Mesothelial cell of epicardium (in vitro differentiated cells): ENCODE results near the gene KCNQ1OT1. TPM values are rescaled to one million over a fixed set of nuclear protein-coding genes. Genes with fewer than 3 reads are reported as not detected.

Source experiments
- DNase-seq, 2 experiments: peaks; one replicate each; pipeline ENCODE4 v3.0.0; 2021; ENCODE audit warnings: low spot score in 2 of 2; ENCODE audit not compliant: unreplicated experiment in 2 of 2
- H3K27ac Mint-ChIP-seq: 2 replicates; pipeline ENCODE4 v1.8.0; 2021; ENCODE audit warnings: mixed read lengths
- H3K27me3 Mint-ChIP-seq: 2 replicates; pipeline ENCODE4 v1.8.0; 2021; ENCODE audit warnings: low read depth, mixed read lengths
- H3K36me3 Mint-ChIP-seq: 2 replicates; pipeline ENCODE4 v1.8.0; 2021; ENCODE audit warnings: mixed read lengths
- H3K4me1 Mint-ChIP-seq: 2 replicates; pipeline ENCODE4 v1.8.0; 2021; ENCODE audit warnings: mixed read lengths
- H3K4me3 Mint-ChIP-seq: 2 replicates; pipeline ENCODE4 v1.8.0; 2021; ENCODE audit warnings: mild to moderate bottlenecking, moderate library complexity, mixed read lengths
- H3K9me3 Mint-ChIP-seq: 2 replicates; pipeline ENCODE4 v1.8.0; 2021; ENCODE audit warnings: mixed read lengths
- total RNA-seq: library from RNA; stranded (reverse); gene quantifications from 3 replicates; pipeline ENCODE4 v1.2.1, GENCODE V29; 2021
- TF ChIP-seq, protein P1 (sequence below): fragments of 200-600 bp; sonication (generic); IDR thresholded peaks from one replicate; pipeline ENCODE4 v1.5.0; 2021; ENCODE audit warnings: antibody characterized with exemption; ENCODE audit not compliant: unreplicated experiment

KCNQ1OT1 gene
- total RNA-seq, 1 donor from 2014 or later, result 35.1 TPM

GRCh38 chr11:2566223-2567025 is 133.4 kb downstream of the KCNQ1OT1 start:
- Mint-ChIP-seq H3K4me1 (peaks cover 23% of the 10 kb centered on the region), H3K27me3 (no peaks in the 10 kb centered on the region), H3K9me3 (no peaks in the 10 kb centered on the region), H3K27ac (peak overlapping the region; percentile 25), H3K36me3 (no peaks in the 10 kb centered on the region), H3K4me3 (no peak overlapping the region)
- TF ChIP-seq, protein P1, sequence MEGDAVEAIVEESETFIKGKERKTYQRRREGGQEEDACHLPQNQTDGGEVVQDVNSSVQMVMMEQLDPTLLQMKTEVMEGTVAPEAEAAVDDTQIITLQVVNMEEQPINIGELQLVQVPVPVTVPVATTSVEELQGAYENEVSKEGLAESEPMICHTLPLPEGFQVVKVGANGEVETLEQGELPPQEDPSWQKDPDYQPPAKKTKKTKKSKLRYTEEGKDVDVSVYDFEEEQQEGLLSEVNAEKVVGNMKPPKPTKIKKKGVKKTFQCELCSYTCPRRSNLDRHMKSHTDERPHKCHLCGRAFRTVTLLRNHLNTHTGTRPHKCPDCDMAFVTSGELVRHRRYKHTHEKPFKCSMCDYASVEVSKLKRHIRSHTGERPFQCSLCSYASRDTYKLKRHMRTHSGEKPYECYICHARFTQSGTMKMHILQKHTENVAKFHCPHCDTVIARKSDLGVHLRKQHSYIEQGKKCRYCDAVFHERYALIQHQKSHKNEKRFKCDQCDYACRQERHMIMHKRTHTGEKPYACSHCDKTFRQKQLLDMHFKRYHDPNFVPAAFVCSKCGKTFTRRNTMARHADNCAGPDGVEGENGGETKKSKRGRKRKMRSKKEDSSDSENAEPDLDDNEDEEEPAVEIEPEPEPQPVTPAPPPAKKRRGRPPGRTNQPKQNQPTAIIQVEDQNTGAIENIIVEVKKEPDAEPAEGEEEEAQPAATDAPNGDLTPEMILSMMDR, result no peak
- peak in 1 of 2 experiments; percentile 14 for DNase-seq

DNA sequence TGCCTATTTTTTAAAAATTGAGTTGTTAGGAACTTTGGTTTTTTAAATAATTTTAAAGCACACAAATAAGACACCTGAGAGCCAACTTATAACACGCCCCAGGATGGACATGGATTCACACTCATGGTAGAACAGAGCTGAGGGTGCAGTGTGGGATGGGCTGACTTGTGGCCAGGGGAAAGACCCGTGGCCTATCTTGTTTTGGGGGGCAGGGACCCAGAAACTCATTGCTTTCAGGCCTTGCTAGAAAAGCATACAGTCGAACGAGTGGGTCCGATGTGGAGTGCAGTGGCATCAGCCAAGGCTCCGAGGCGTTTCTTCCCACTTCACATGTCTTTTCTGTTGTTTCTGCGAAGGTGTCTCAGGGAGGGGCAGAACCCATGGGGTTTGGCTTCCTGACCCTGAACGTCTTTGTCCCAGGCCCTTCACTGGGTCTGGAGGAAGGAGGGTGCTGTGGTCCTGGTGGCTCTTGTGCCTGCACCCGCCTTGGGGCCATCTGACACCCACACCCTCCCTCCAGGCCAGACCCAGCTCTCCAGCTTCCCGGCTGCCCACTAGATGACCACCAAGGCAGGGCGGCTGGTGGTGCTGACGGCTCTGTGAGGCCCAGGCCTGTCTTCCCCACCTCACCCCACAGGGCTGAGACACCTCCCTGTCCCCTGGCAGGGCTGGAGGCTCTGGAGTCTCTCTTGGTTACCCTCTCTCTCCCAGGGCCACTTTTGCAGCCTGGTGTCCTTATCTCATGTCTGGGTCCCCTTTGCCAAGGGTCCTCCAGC is 134.2 kb downstream of the KCNQ1OT1 start:
- H3K27me3 Mint-ChIP-seq, result no peaks in the 10 kb centered on the region
- H3K27ac Mint-ChIP-seq, result no peak overlapping the region
- H3K9me3 Mint-ChIP-seq, result no peaks in the 10 kb centered on the region
- H3K4me1 Mint-ChIP-seq, result peaks cover 23% of the 10 kb centered on the region
- no peaks in the 10 kb centered on the region for H3K36me3 Mint-ChIP-seq
- DNase-seq, result no peak
- TF ChIP-seq, protein P1, result no peak
- no peak overlapping the region for H3K4me3 Mint-ChIP-seq

DNA sequence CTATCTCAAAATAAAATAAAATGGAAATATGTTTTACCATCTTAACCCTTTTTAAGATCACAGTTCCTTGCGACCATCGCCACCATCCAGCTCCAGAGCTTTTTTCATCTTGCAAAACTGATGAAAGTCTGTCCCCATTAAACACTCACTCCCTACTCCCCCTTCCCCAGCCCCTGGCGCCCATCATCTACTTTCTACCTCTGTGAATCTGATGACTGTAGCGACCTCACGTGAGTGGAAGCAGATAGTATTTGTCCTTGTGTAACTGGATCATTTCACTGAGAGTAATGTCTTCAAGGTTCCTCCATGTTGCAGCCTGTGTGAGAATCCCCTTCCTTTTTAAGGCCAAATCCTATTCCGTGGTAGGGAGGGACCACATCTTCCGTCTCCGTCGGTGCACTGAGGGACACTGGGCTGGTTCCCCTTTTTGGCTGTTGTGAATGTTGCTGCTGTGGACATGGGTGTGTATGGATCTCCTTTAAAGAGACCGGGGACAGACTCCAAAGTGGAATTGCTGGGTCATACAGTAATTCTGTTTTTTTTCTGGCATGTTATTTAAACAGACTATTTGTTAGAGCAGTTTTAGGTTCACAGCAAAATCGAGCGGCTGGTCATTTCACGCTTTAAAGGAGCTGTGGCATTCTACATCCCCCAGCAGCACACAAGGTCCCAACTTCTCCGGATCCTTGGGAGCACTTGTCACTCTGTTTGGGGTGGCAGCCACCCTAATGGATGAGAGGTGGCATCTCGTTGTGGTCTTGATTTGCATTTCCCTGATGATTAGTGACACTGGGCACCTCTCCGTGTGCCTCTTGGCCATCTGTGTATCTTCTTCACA is 135.0 kb downstream of the KCNQ1OT1 start:
- no peak overlapping the region for H3K4me3 Mint-ChIP-seq
- H3K9me3 Mint-ChIP-seq, result no peaks in the 10 kb centered on the region
- no peak for DNase-seq
- TF ChIP-seq, protein P1, result no peak
- peaks cover 23% of the 10 kb centered on the region for H3K4me1 Mint-ChIP-seq
- H3K27me3 Mint-ChIP-seq, result no peaks in the 10 kb centered on the region
- no peak overlapping the region for H3K27ac Mint-ChIP-seq
- H3K36me3 Mint-ChIP-seq, result no peaks in the 10 kb centered on the region

DNA sequence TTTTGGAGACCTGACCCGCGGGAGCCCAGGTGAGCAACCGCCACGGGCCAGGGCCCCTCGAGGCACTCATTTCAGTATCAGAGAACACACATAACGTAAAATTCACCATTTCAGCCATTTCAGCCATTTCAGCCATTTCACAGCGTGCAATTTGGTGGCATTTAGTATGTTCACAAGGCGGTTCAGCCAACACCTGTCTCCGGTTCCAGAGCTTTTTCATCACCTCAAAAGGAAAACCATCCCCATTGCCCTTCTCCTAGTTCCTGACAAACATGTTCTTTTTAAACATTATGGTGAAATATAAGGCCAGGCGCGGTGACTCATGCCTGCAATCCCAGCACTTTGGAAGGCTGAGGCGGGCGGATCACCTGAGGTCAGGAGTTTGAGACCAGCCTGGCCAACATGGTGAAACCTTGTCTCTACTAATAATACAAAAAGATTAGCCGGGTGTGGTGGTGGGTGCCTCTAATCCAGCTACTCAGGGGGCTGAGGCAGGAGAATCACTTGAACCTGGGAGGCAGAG is 135.7 kb downstream of the KCNQ1OT1 start:
- TF ChIP-seq, protein P1, result no peak
- Mint-ChIP-seq H3K4me1 (peaks cover 23% of the 10 kb centered on the region), H3K27ac (no peak overlapping the region), H3K9me3 (no peaks in the 10 kb centered on the region), H3K27me3 (no peaks in the 10 kb centered on the region), H3K4me3 (no peak overlapping the region), H3K36me3 (no peaks in the 10 kb centered on the region)
- DNase-seq, result no peak
